Natural killer cell (primary cell): ENCODE measurements around the gene OLIG1. TPM values are rescaled to one million over a fixed set of nuclear protein-coding genes. Genes with fewer than 3 reads are reported as not detected.

Experiments
- ATAC-seq, 3 donors: fragments of 150-1000 bp in 2 of 3; fragments of 200-7000 bp in 1 of 3; cut with Tn5 transposase; 1 replicate in 1 of 3; 2 replicates in 2 of 3; pipeline ENCODE4 v1.10.0; 2021; ENCODE audit warnings: mild to moderate bottlenecking in 2 of 3, moderate library complexity in 2 of 3
- DNase-seq, 2 donors: peaks; one replicate each; pipeline versions ENCODE4 v3.0.0 to v3.0.0-alpha.2; 2013 to 2021; ENCODE audit warnings: mixed read lengths in 1 of 2
- H3K27ac ChIP-seq: one replicate; pipeline ENCODE4 v1.5.1; 2013; ENCODE audit warnings: mild to moderate bottlenecking, low read length
- H3K27me3 ChIP-seq: one replicate; pipeline ENCODE4 v1.6.1; 2013; ENCODE audit warnings: low read length; ENCODE audit not compliant: control insufficient read depth, insufficient read depth
- H3K36me3 ChIP-seq: one replicate; pipeline ENCODE4 v1.6.1; 2013; ENCODE audit warnings: low read length; ENCODE audit not compliant: control insufficient read depth, insufficient read depth
- H3K4me1 ChIP-seq: one replicate; pipeline ENCODE4 v1.6.1; 2013; ENCODE audit warnings: low read length; ENCODE audit not compliant: control insufficient read depth, insufficient read depth
- H3K4me3 ChIP-seq: one replicate; pipeline ENCODE4 v1.5.1; 2013; ENCODE audit warnings: low read length
- H3K9me3 ChIP-seq: one replicate; pipeline ENCODE4 v1.6.1; 2013; ENCODE audit warnings: low read length; ENCODE audit not compliant: control insufficient read depth, insufficient read depth
- H3K27ac Mint-ChIP-seq, 2 donors: one replicate each; pipeline ENCODE4 v1.8.0; 2022; ENCODE audit warnings: mild to moderate bottlenecking in 2 of 2, mixed read lengths in 2 of 2, moderate library complexity in 1 of 2
- H3K27me3 Mint-ChIP-seq, 2 donors: one replicate each; pipeline ENCODE4 v1.8.0; 2022; ENCODE audit warnings: low read depth in 2 of 2, mixed read lengths in 2 of 2
- H3K36me3 Mint-ChIP-seq: one replicate; pipeline ENCODE4 v1.8.0; 2022; ENCODE audit warnings: mixed read lengths
- H3K4me1 Mint-ChIP-seq, 2 donors: one replicate each; pipeline ENCODE4 v1.8.0; 2022; ENCODE audit warnings: mixed read lengths in 2 of 2
- H3K4me3 Mint-ChIP-seq: one replicate; pipeline ENCODE4 v1.8.0; 2022; ENCODE audit warnings: mild to moderate bottlenecking, moderate library complexity, mixed read lengths
- H3K9me3 Mint-ChIP-seq, 2 donors: one replicate each; pipeline ENCODE4 v1.8.0; 2022; ENCODE audit warnings: mixed read lengths in 2 of 2
- WGBS: methylation state at CpG from one replicate; pipeline ENCODE4 v1.1.7; 2013; ENCODE audit warnings: missing lambda C conversion rate; ENCODE audit not compliant: insufficient coverage; 5-methylcytosine and 5-hydroxymethylcytosine counted together
- intact Hi-C: fragments of 100-400 bp; cut with micrococcal nuclease; formaldehyde crosslinking; loops from one replicate; pipeline ENCODE4 v1.14.2; 2022
- total RNA-seq, 4 donors: library from RNA; stranded (reverse); fragments of 120-200 nt in 1 of 4; gene quantifications; one replicate each; pipeline versions ENCODE4 v1.2.3 to v1.2.4, GENCODE V29; 2013 to 2022
- TF ChIP-seq, protein P1 (sequence below): fragments of 200-600 bp; IDR thresholded peaks from one replicate; pipeline ENCODE4 v1.8.0; 2022; ENCODE audit warnings: antibody characterized with exemption

Gene OLIG1
- total RNA-seq, 3 donors from 2014 or later (not counting 1 experiment from before 2014, with no cell fraction given), result 0.47 to 1.4 (median 0.48) TPM

GRCh38 chr21:33033961-33034413, 36.0 kb upstream of the OLIG1 start:
- no peaks in the 10 kb centered on the region for H3K36me3 Mint-ChIP-seq
- H3K9me3 Mint-ChIP-seq, result no peaks in the 10 kb centered on the region
- Histone ChIP-seq H3K36me3 (no peaks in the 10 kb centered on the region), H3K27ac (no peak overlapping the region), H3K9me3 (peaks cover 3% of the 10 kb centered on the region), H3K27me3 (peaks cover 42% of the 10 kb centered on the region), H3K4me3 (no peak overlapping the region), H3K4me1 (peaks cover 36% of the 10 kb centered on the region)
- no peak overlapping the region for H3K4me3 Mint-ChIP-seq
- DNase-seq, result no peak
- TF ChIP-seq, protein P1, sequence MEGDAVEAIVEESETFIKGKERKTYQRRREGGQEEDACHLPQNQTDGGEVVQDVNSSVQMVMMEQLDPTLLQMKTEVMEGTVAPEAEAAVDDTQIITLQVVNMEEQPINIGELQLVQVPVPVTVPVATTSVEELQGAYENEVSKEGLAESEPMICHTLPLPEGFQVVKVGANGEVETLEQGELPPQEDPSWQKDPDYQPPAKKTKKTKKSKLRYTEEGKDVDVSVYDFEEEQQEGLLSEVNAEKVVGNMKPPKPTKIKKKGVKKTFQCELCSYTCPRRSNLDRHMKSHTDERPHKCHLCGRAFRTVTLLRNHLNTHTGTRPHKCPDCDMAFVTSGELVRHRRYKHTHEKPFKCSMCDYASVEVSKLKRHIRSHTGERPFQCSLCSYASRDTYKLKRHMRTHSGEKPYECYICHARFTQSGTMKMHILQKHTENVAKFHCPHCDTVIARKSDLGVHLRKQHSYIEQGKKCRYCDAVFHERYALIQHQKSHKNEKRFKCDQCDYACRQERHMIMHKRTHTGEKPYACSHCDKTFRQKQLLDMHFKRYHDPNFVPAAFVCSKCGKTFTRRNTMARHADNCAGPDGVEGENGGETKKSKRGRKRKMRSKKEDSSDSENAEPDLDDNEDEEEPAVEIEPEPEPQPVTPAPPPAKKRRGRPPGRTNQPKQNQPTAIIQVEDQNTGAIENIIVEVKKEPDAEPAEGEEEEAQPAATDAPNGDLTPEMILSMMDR, result no peak
- peaks cover 21 to 35% of the 10 kb centered on the region in 2 donors for H3K27me3 Mint-ChIP-seq
- WGBS, result 94% methylated on average over 20 of the region's 20 CpGs
- ATAC-seq, result no peak
- intact Hi-C loops, result loop anchor here (2.0 kb wide), 1 partner anchor 13 kb away; no protein-coding TSS in a partner anchor
- no peak overlapping the region for H3K27ac Mint-ChIP-seq
- peaks cover 31% of the 10 kb centered on the region in 2 donors for H3K4me1 Mint-ChIP-seq

DNA sequence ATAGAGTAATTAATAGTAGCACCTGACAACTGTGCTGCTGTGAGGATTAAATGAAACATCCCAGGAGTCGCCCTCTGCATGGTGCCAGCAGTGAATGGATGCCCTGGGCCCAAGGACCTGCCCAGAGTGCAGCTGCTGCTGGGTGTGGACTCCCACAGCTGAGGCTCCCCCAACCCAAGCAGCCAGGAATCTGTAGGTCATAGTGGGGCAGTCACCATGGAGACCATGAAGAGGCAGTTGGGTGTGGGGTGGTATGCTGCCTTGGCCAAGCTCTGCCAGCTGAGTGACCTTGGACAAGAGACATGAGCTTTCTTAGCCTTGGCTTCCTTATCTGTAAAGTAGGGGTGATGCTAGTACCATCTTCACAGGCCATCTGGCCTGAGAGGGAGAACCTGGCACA, 34.8 kb upstream of the OLIG1 start:
- Histone ChIP-seq H3K4me1 (peaks cover 27% of the 10 kb centered on the region), H3K27ac (no peak overlapping the region), H3K36me3 (no peaks in the 10 kb centered on the region), H3K4me3 (no peak overlapping the region), H3K27me3 (peaks cover 30% of the 10 kb centered on the region), H3K9me3 (no peaks in the 10 kb centered on the region)
- H3K27me3 Mint-ChIP-seq, result peaks cover 14 to 24% of the 10 kb centered on the region in 2 donors
- WGBS, result 100% methylated on average over 1 of the region's 1 CpG
- TF ChIP-seq, protein P1, result no peak
- H3K4me3 Mint-ChIP-seq, result no peak overlapping the region
- intact Hi-C loops, result loop anchor here (2.0 to 5.0 kb wide), 2 partner anchors 14 to 42 kb away; no protein-coding TSS in a partner anchor
- ATAC-seq (no peak), DNase-seq (no peak)
- no peak overlapping the region for H3K27ac Mint-ChIP-seq
- H3K9me3 Mint-ChIP-seq, result no peaks in the 10 kb centered on the region
- peaks cover 23 to 24% of the 10 kb centered on the region in 2 donors for H3K4me1 Mint-ChIP-seq
- no peaks in the 10 kb centered on the region for H3K36me3 Mint-ChIP-seq

DNA sequence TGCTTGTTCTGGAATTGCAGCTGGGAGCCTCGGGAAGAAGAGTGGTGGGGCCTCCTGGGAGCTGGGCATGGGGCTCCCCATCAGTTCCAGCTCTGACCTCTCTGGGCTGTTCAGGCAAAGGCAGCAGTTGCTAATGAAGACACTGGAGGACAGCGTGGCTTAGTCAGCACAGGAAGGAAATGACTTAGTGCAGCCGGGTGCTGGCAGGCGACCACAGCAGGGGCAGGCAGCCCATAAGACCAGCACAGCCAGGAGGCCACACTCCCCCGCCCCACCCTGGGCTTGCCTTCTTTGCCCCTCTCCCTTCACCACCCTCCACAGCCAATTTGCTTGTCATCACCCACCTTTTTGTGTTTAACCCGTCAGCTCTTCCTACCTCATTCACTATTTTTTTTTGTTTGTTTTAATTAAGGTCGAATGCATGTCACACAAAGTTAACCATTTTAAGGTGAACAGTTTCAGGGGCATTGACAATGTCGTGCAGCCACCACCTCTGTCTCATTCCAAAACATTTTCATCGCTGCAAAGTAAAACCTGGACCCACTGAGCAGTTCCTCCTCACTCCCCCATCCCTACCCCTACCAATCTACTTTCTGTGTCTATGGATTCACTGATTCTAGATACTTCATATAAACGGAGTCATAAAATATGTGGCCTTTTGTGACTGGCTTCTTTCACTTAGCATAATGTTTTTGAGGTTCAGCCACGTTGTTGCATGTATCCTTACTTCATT, 33.3 kb upstream of the OLIG1 start:
- Mint-ChIP-seq H3K27me3 (peaks cover 20 to 27% of the 10 kb centered on the region in 2 donors), H3K36me3 (no peaks in the 10 kb centered on the region), H3K27ac (peak overlapping the region; percentile 59 to 86), H3K9me3 (no peaks in the 10 kb centered on the region), H3K4me3 (peak overlapping the region; percentile 38), H3K4me1 (peaks cover 23 to 24% of the 10 kb centered on the region in 2 donors)
- no peak overlapping the region for H3K4me3 ChIP-seq
- no peaks in the 10 kb centered on the region for H3K36me3 ChIP-seq
- DNase-seq, result peak; percentile 44 to 61
- intact Hi-C loops, result loop anchor here (5.0 kb wide), 1 partner anchor 41 kb away; no protein-coding TSS in a partner anchor
- 10% methylated on average over 10 of the region's 11 CpGs for WGBS
- peaks cover 18% of the 10 kb centered on the region for H3K27me3 ChIP-seq
- TF ChIP-seq, protein P1, result no peak
- no peak overlapping the region for H3K27ac ChIP-seq
- ATAC-seq, result peak; percentile 92 to 99 (median 98)
- H3K4me1 ChIP-seq, result peaks cover 27% of the 10 kb centered on the region
- no peaks in the 10 kb centered on the region for H3K9me3 ChIP-seq
